GM23248 (cell line): ENCODE data around the gene BMPR1B. TPM values are rescaled to one million over a fixed set of nuclear protein-coding genes. Genes with fewer than 3 reads are reported as not detected.

ENCODE experiments used
- DNase-seq: peaks from one replicate; pipeline ENCODE4 v3.0.0-alpha.2; 2015
- H2AFZ ChIP-seq: fragments of 200-600 bp; sonication (generic); 2 replicates; pipeline ENCODE4 v1.6.1; 2016; ENCODE audit warnings: antibody characterized with exemption
- H3F3A ChIP-seq: fragments of 200-600 bp; sonication (generic); 2 replicates; pipeline ENCODE4 v1.6.1; 2016; ENCODE audit warnings: mild to moderate bottlenecking, antibody characterized with exemption, mixed run types; ENCODE audit not compliant: insufficient read depth
- H3K27ac ChIP-seq: fragments of 200-600 bp; sonication (generic); 2 replicates; pipeline ENCODE4 v1.5.1; 2016; ENCODE audit warnings: mild to moderate bottlenecking
- H3K27me3 ChIP-seq: fragments of 200-600 bp; sonication (generic); replicated peaks from 2 replicates; pipeline ENCODE4 v1.6.1; 2016; ENCODE audit warnings: mild to moderate bottlenecking; ENCODE audit not compliant: insufficient read depth
- H3K36me3 ChIP-seq: fragments of 200-600 bp; sonication (generic); 2 replicates; pipeline ENCODE4 v1.6.1; 2016; ENCODE audit warnings: low read depth, mild to moderate bottlenecking
- H3K4me1 ChIP-seq: fragments of 200-600 bp; sonication (generic); 2 replicates; pipeline ENCODE4 v1.6.1; 2016; ENCODE audit warnings: mild to moderate bottlenecking; ENCODE audit not compliant: insufficient read depth
- H3K4me2 ChIP-seq: fragments of 200-600 bp; sonication (generic); one replicate; pipeline ENCODE4 v1.6.1; 2016; ENCODE audit warnings: mild to moderate bottlenecking; ENCODE audit not compliant: unreplicated experiment
- H3K4me3 ChIP-seq: fragments of 200-600 bp; sonication (generic); 2 replicates; pipeline ENCODE4 v1.5.1; 2016; ENCODE audit warnings: mild to moderate bottlenecking
- H3K79me2 ChIP-seq: fragments of 200-600 bp; sonication (generic); 2 replicates; pipeline ENCODE4 v1.6.1; 2016; ENCODE audit warnings: mild to moderate bottlenecking; ENCODE audit not compliant: insufficient read depth
- H3K9ac ChIP-seq: fragments of 200-600 bp; sonication (generic); 2 replicates; pipeline ENCODE4 v1.6.1; 2016; ENCODE audit warnings: mild to moderate bottlenecking
- H3K9me2 ChIP-seq: fragments of 200-600 bp; sonication (generic); 2 replicates; pipeline ENCODE4 v1.6.1; 2016; ENCODE audit warnings: mixed run types, mild to moderate bottlenecking, moderate library complexity; ENCODE audit not compliant: insufficient read depth
- H3K9me3 ChIP-seq: fragments of 200-600 bp; sonication (generic); one replicate; pipeline ENCODE4 v1.6.1; 2017; ENCODE audit warnings: low read depth
- H4K20me1 ChIP-seq: fragments of 200-600 bp; sonication (generic); 2 replicates; pipeline ENCODE4 v1.6.0; 2016; ENCODE audit not compliant: insufficient read depth
- EZH2 ChIP-seq: fragments of 200-600 bp; sonication (generic); IDR thresholded peaks from 2 replicates; pipeline ENCODE4 v1.6.1; 2018; ENCODE audit warnings: antibody characterized with exemption, mild to moderate bottlenecking; ENCODE audit not compliant: insufficient read depth, poor library complexity, severe bottlenecking
- EZH2phosphoT487 ChIP-seq: fragments of 200-600 bp; sonication (generic); IDR thresholded peaks from 2 replicates; pipeline ENCODE4 v1.6.1; 2018; ENCODE audit warnings: antibody characterized with exemption, moderate library complexity, mild to moderate bottlenecking, low read depth; ENCODE audit not compliant: insufficient read depth
- WGBS, 2 experiments: methylation state at CpG; one replicate each; pipeline ENCODE4 v1.1.6; 2015 to 2017; ENCODE audit warnings: low lambda C conversion rate in 2 of 2, low coverage in 1 of 2; ENCODE audit errors: missing lambda C conversion rate in 2 of 2; 5-methylcytosine and 5-hydroxymethylcytosine counted together
- in situ Hi-C: fragments of 300-500 bp; cut with MboI; formaldehyde crosslinking; loops from 2 replicates; pipeline ENCODE4 v1.15.0; 2020
- polyA plus RNA-seq: library from polyadenylated mRNA; unstranded; fragments of >200 nt; fragmentation: Nextera tagmentation; extraction: Ambion mirVana; gene quantifications from 2 replicates; pipeline ENCODE4 v1.2.1, GENCODE V29; 2016
- total RNA-seq: library from RNA; depleted of rRNA; stranded (reverse); fragments of >200 nt; shearing (Covaris generic); gene quantifications from 2 replicates; pipeline ENCODE4 v1.2.3, GENCODE V29; 2014

BMPR1B gene
- total and polyA plus RNA-seq, 2 experiments from 2014 or later = 0.60 to 0.76 TPM

GRCh38 chr4:95155759-95156451 is 398.1 kb downstream of the BMPR1B start:
- Histone ChIP-seq H3K36me3 (no peaks in the 10 kb centered on the region), H3K4me2 (peak overlapping the region; percentile 69), H3K4me1 (peaks cover 5% of the 10 kb centered on the region; the same call in 1 of the 2 replicates), H3F3A (peaks cover 5% of the 10 kb centered on the region; the same call in 1 of the 2 replicates), H2AFZ (peak overlapping the region; percentile 34; the same call in 1 of the 2 replicates), H3K79me2 (no peaks in the 10 kb centered on the region), H3K9me3 (no peaks in the 10 kb centered on the region), H3K27ac (no peak overlapping the region), H3K27me3 (no peaks in the 10 kb centered on the region), H4K20me1 (no peaks in the 10 kb centered on the region), H3K9me2 (no peaks in the 10 kb centered on the region), H3K4me3 (peak overlapping the region; percentile 52), H3K9ac (peak overlapping the region; percentile 37)
- WGBS, 2 experiments = 44 to 47% methylated on average over 2 of the region's 2 CpGs
- DNase-seq = peak; percentile 64
- in situ Hi-C loops = loop anchor here (25.0 kb wide), 1 partner anchor 681 kb away; the partner anchor contains the start of gene PDHA2
- TF ChIP-seq EZH2 = no peak
- no peak for TF ChIP-seq EZH2phosphoT487

GRCh38 chr4:95156452-95156765 is 398.7 kb downstream of the BMPR1B start:
- H3K27ac ChIP-seq = no peak overlapping the region
- TF ChIP-seq EZH2 (no peak), EZH2phosphoT487 (no peak)
- no peak for DNase-seq
- H3K79me2 ChIP-seq = no peaks in the 10 kb centered on the region
- no peak overlapping the region for H3K9ac ChIP-seq
- peaks cover 5% of the 10 kb centered on the region; the same call in 1 of the 2 replicates for H3K4me1 ChIP-seq
- H2AFZ ChIP-seq = no peak overlapping the region
- H3K4me3 ChIP-seq = no peak overlapping the region
- peaks cover 5% of the 10 kb centered on the region; the same call in 1 of the 2 replicates for H3F3A ChIP-seq
- H3K36me3 ChIP-seq = no peaks in the 10 kb centered on the region
- in situ Hi-C loops = loop anchor here (25.0 kb wide), 1 partner anchor 681 kb away; the partner anchor contains the start of gene PDHA2
- no peak overlapping the region for H3K4me2 ChIP-seq
- H4K20me1 ChIP-seq = no peaks in the 10 kb centered on the region
- no peaks in the 10 kb centered on the region for H3K9me3 ChIP-seq
- H3K9me2 ChIP-seq = no peaks in the 10 kb centered on the region
- H3K27me3 ChIP-seq = no peaks in the 10 kb centered on the region; the same call in 1 of the 2 replicates
- 3 to 4% methylated on average over 3 of the region's 3 CpGs for WGBS, 2 experiments

DNA sequence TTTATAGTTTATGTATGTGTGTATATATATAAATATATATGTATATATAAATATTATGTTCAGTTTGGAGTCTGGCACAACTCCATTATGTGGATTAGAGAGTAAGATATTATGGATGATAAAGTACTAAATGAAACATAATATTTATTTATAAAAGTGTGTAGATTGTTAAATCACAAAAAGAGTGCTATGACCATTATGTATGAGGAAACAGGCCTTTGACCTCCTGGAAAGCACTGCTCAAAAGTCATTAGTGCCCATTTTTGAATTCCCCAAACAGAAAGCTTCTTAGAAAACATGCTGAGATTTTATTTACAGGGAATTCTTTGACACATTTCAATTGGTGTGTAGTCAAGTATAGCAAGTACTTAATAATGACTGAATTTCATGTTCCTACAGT is 399.8 kb downstream of the BMPR1B start:
- H3K9me3 ChIP-seq = no peaks in the 10 kb centered on the region
- no peaks in the 10 kb centered on the region; the same call in 1 of the 2 replicates for H3K27me3 ChIP-seq
- peaks cover 5% of the 10 kb centered on the region; the same call in 1 of the 2 replicates for H3F3A ChIP-seq
- H3K9ac ChIP-seq = no peak overlapping the region
- H3K4me2 ChIP-seq = no peak overlapping the region
- DNase-seq = no peak
- H3K9me2 ChIP-seq = no peaks in the 10 kb centered on the region
- H3K4me1 ChIP-seq = peaks cover 5% of the 10 kb centered on the region; the same call in 1 of the 2 replicates
- H4K20me1 ChIP-seq = no peaks in the 10 kb centered on the region
- TF ChIP-seq EZH2phosphoT487 (no peak), EZH2 (no peak)
- no peak overlapping the region for H3K4me3 ChIP-seq
- H2AFZ ChIP-seq = no peak overlapping the region
- H3K27ac ChIP-seq = no peak overlapping the region
- in situ Hi-C loops = loop anchor here (25.0 kb wide), 1 partner anchor 680 kb away; the partner anchor contains the start of gene PDHA2
- no peaks in the 10 kb centered on the region for H3K36me3 ChIP-seq
- H3K79me2 ChIP-seq = no peaks in the 10 kb centered on the region

- TF ChIP-seq EZH2 (no peak), EZH2phosphoT487 (no peak)
- 77 to 80% methylated on average over 2 of the region's 2 CpGs for WGBS, 2 experiments
- H3K9me2 ChIP-seq = no peaks in the 10 kb centered on the region
- H3K79me2 ChIP-seq = no peaks in the 10 kb centered on the region
- DNase-seq = no peak
- no peaks in the 10 kb centered on the region for H3K9me3 ChIP-seq
- H3K27ac ChIP-seq = no peak overlapping the region
- H3K4me3 ChIP-seq = no peak overlapping the region
- H2AFZ ChIP-seq = no peak overlapping the region
- H3K4me2 ChIP-seq = no peak overlapping the region
- no peaks in the 10 kb centered on the region; the same call in 1 of the 2 replicates for H3K27me3 ChIP-seq
- peaks cover 5% of the 10 kb centered on the region; the same call in 1 of the 2 replicates for H3F3A ChIP-seq
- no peaks in the 10 kb centered on the region for H3K36me3 ChIP-seq
- H3K4me1 ChIP-seq = peaks cover 5% of the 10 kb centered on the region; the same call in 1 of the 2 replicates
- no peaks in the 10 kb centered on the region for H4K20me1 ChIP-seq
- no peak overlapping the region for H3K9ac ChIP-seq
- in situ Hi-C loops = loop anchor here (25.0 kb wide), 1 partner anchor 679 kb away; the partner anchor contains the start of gene PDHA2
Measured at GRCh38 chr4:95158045-95158444, 400.3 kb downstream of the BMPR1B start.
